Hepatocyte (in vitro differentiated cells): Measurements from ENCODE around the gene PNLIP. TPM values are rescaled to one million over a fixed set of nuclear protein-coding genes. Genes with fewer than 3 reads are reported as not detected.

Experiments
- DNase-seq: peaks from one replicate; pipeline ENCODE4 v3.0.0-alpha.2; 2016; ENCODE audit warnings: low spot score
- H2AFZ ChIP-seq: fragments of 200-600 bp; sonication (generic); 2 replicates; pipeline ENCODE4 v1.6.0; 2016; ENCODE audit warnings: antibody characterized with exemption, mild to moderate bottlenecking
- H3K27ac ChIP-seq: fragments of 200-600 bp; sonication (generic); 2 replicates; pipeline ENCODE4 v1.5.1; 2016; ENCODE audit warnings: mild to moderate bottlenecking
- H3K27me3 ChIP-seq: fragments of 200-600 bp; sonication (generic); 2 replicates; pipeline ENCODE4 v1.6.1; 2016
- H3K36me3 ChIP-seq: fragments of 200-600 bp; sonication (generic); replicated peaks from 2 replicates; pipeline ENCODE4 v1.5.1; 2016; ENCODE audit warnings: low read depth; ENCODE audit not compliant: insufficient read depth
- H3K4me1 ChIP-seq: fragments of 200-600 bp; sonication (generic); 2 replicates; pipeline ENCODE4 v1.5.1; 2016; ENCODE audit warnings: mild to moderate bottlenecking, moderate library complexity; ENCODE audit not compliant: insufficient read depth
- H3K4me2 ChIP-seq: fragments of 200-600 bp; sonication (generic); 2 replicates; pipeline ENCODE4 v1.6.0; 2016
- H3K4me3 ChIP-seq: fragments of 200-600 bp; sonication (generic); 2 replicates; pipeline ENCODE4 v1.5.1; 2016; ENCODE audit warnings: mild to moderate bottlenecking
- H3K79me2 ChIP-seq: fragments of 200-600 bp; sonication (generic); 2 replicates; pipeline ENCODE4 v1.6.0; 2017; ENCODE audit warnings: mild to moderate bottlenecking
- H3K9me2 ChIP-seq: fragments of 200-600 bp; sonication (generic); replicated peaks from 2 replicates; pipeline ENCODE4 v1.6.0; 2017; ENCODE audit warnings: mild to moderate bottlenecking; ENCODE audit not compliant: insufficient read depth
- H3K9me3 ChIP-seq: fragments of 200-600 bp; sonication (generic); 2 replicates; pipeline ENCODE4 v1.5.1; 2016; ENCODE audit warnings: low read depth, mild to moderate bottlenecking
- H4K20me1 ChIP-seq: fragments of 200-600 bp; sonication (generic); 2 replicates; pipeline ENCODE4 v1.6.0; 2016; ENCODE audit warnings: mild to moderate bottlenecking; ENCODE audit not compliant: insufficient read depth, poor library complexity, severe bottlenecking
- EZH2 ChIP-seq: fragments of 200-600 bp; sonication (generic); IDR thresholded peaks from 2 replicates; pipeline ENCODE4 v1.6.1; 2016; ENCODE audit warnings: antibody characterized with exemption, mild to moderate bottlenecking, borderline replicate concordance
- EZH2phosphoT487 ChIP-seq: fragments of 200-600 bp; sonication (generic); IDR thresholded peaks from one replicate; pipeline ENCODE4 v1.6.1; 2018; ENCODE audit warnings: antibody characterized with exemption, mild to moderate bottlenecking, low read depth, moderate library complexity; ENCODE audit not compliant: unreplicated experiment, severe bottlenecking
- WGBS: methylation state at CpG from one replicate; pipeline ENCODE4 v1.1.6; 2016; ENCODE audit warnings: low lambda C conversion rate; ENCODE audit errors: missing lambda C conversion rate; 5-methylcytosine and 5-hydroxymethylcytosine counted together
- polyA plus RNA-seq: library from polyadenylated mRNA; unstranded; fragments of >200 nt; fragmentation: Nextera tagmentation; extraction: Ambion mirVana; gene quantifications from 2 replicates; pipeline ENCODE4 v1.2.1, GENCODE V29; 2016
- total RNA-seq: library from RNA; depleted of rRNA; stranded (reverse); fragments of >200 nt; gene quantifications from 2 replicates; pipeline ENCODE4 v1.2.3, GENCODE V29; 2014
- TF ChIP-seq, protein P1 (sequence below): fragments of 200-600 bp; sonication (generic); IDR thresholded peaks from 2 replicates; pipeline ENCODE4 v1.5.1; 2016; ENCODE audit warnings: antibody characterized with exemption, mild to moderate bottlenecking; ENCODE audit not compliant: poor library complexity

The PNLIP gene
- total and polyA plus RNA-seq, 2 experiments from 2014 or later, result 0.13 TPM; not detected in 1

DNA sequence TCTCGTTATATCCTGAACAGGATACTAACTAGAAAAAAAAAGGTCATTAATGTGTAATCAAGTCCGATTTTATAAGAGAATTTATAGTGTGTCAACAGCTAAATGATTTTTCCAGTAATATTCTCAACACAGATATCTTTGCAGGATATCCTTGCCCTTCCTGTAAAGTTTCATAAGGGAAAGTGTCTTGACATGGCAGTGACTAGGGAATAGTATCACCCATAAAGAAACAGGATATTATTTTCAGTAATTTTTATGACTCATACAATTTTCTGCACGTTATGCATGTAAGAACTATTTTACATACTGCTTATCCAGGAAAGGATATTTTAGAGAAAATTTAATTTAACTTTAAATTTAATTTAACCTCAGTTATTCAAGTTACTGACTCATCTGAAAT lies 19.5 kb upstream of the PNLIP start:
- H3K4me1 ChIP-seq, result no peaks in the 10 kb centered on the region
- no peak overlapping the region for H3K27ac ChIP-seq
- no peak overlapping the region for H3K4me2 ChIP-seq
- H3K27me3 ChIP-seq, result peaks cover 6% of the 10 kb centered on the region
- H3K9me2 ChIP-seq, result no peaks in the 10 kb centered on the region
- no peak for DNase-seq
- H3K4me3 ChIP-seq, result no peak overlapping the region
- WGBS, result 78% methylated on average over 3 of the region's 3 CpGs
- TF ChIP-seq EZH2phosphoT487, result no peak
- no peak for TF ChIP-seq EZH2
- TF ChIP-seq, protein P1, sequence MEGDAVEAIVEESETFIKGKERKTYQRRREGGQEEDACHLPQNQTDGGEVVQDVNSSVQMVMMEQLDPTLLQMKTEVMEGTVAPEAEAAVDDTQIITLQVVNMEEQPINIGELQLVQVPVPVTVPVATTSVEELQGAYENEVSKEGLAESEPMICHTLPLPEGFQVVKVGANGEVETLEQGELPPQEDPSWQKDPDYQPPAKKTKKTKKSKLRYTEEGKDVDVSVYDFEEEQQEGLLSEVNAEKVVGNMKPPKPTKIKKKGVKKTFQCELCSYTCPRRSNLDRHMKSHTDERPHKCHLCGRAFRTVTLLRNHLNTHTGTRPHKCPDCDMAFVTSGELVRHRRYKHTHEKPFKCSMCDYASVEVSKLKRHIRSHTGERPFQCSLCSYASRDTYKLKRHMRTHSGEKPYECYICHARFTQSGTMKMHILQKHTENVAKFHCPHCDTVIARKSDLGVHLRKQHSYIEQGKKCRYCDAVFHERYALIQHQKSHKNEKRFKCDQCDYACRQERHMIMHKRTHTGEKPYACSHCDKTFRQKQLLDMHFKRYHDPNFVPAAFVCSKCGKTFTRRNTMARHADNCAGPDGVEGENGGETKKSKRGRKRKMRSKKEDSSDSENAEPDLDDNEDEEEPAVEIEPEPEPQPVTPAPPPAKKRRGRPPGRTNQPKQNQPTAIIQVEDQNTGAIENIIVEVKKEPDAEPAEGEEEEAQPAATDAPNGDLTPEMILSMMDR, result no peak
- H4K20me1 ChIP-seq, result no peaks in the 10 kb centered on the region
- H3K9me3 ChIP-seq, result no peaks in the 10 kb centered on the region
- H3K36me3 ChIP-seq, result no peaks in the 10 kb centered on the region
- no peaks in the 10 kb centered on the region for H3K79me2 ChIP-seq
- H2AFZ ChIP-seq, result no peak overlapping the region

DNA sequence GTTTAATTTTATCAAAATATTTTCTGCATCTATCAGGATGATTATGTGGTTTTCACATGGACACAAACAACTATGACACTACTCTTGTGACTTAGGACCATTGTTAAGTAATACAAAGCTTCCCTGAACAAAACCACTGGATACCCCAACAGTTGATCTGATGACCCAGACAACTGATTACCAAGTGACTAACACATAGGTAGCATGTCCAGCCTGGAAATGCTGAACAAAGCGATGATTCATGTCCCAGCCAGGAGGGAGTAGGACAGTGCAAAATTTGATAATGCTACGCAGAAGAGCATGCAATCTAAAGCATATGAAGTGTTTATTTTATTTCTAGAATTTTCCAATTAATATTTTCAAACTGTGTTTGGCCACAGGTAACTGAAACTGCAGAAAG lies 8.9 kb upstream of the PNLIP start:
- WGBS, result 89% methylated on average over 2 of the region's 2 CpGs

DNA sequence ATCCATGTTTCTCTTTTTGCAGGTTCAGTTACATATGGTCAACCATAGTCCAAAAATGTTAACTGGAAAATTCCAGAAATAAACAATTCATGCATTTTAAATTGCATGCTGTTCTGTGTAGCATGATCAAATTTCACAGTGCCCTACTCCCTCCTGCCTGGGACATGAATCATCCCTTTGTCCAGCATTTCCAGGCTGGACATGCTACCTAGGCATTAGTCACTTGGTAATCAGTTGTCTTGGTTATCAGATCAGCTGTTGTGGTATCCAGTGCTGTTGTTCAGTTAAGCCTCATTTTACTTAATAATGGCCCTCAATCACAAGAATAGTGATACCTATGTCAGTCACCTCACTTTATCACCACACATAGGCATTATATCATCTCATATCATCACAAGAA lies 7.3 kb upstream of the PNLIP start:
- Histone ChIP-seq H2AFZ (no peak overlapping the region), H3K4me2 (no peak overlapping the region), H3K4me3 (no peak overlapping the region), H3K79me2 (no peaks in the 10 kb centered on the region), H4K20me1 (no peaks in the 10 kb centered on the region), H3K27ac (no peak overlapping the region), H3K36me3 (no peaks in the 10 kb centered on the region), H3K4me1 (no peaks in the 10 kb centered on the region), H3K9me2 (no peaks in the 10 kb centered on the region), H3K9me3 (no peaks in the 10 kb centered on the region), H3K27me3 (no peaks in the 10 kb centered on the region)
- DNase-seq, result no peak
- TF ChIP-seq EZH2phosphoT487 (no peak), EZH2 (no peak)
- TF ChIP-seq, protein P1, result no peak

More for the DNA sequence above, 8.9 kb upstream of the PNLIP start:
- TF ChIP-seq, protein P1, result no peak
- no peak for TF ChIP-seq EZH2
- no peak for TF ChIP-seq EZH2phosphoT487
- no peaks in the 10 kb centered on the region for H3K79me2 ChIP-seq
- H3K36me3 ChIP-seq, result no peaks in the 10 kb centered on the region
- H3K4me1 ChIP-seq, result no peaks in the 10 kb centered on the region
- H3K4me2 ChIP-seq, result no peak overlapping the region
- no peak overlapping the region for H3K27ac ChIP-seq
- H3K4me3 ChIP-seq, result no peak overlapping the region
- no peak overlapping the region for H2AFZ ChIP-seq
- DNase-seq, result no peak
- no peaks in the 10 kb centered on the region for H3K9me2 ChIP-seq
- H3K27me3 ChIP-seq, result no peaks in the 10 kb centered on the region
- H3K9me3 ChIP-seq, result no peaks in the 10 kb centered on the region
- no peaks in the 10 kb centered on the region for H4K20me1 ChIP-seq

DNA sequence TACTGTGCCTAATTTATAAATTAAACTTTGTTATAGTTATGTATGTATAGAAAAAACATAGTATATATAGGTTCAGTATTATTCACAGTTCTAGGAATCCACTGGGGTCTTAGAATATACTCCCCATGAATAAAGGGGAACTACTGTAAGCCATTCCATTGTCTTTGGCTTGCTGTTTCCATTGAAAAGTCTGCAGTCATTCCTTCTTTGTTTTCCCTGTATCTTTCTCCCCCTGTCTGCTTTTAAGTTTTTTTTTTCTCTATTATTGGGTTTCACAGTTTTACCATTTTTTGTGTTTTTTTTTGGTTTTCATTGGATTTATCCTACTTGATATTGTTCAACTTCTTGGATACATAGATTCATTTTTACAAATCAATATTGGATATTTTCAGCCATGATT lies 6.7 kb upstream of the PNLIP start:
- no peaks in the 10 kb centered on the region for H3K9me2 ChIP-seq
- H3K27ac ChIP-seq, result no peak overlapping the region
- H2AFZ ChIP-seq, result no peak overlapping the region
- H4K20me1 ChIP-seq, result no peaks in the 10 kb centered on the region
- no peak overlapping the region for H3K4me3 ChIP-seq
- no peaks in the 10 kb centered on the region for H3K4me1 ChIP-seq
- H3K27me3 ChIP-seq, result no peaks in the 10 kb centered on the region
- no peak for TF ChIP-seq EZH2
- H3K9me3 ChIP-seq, result no peaks in the 10 kb centered on the region
- no peaks in the 10 kb centered on the region for H3K79me2 ChIP-seq
- H3K4me2 ChIP-seq, result no peak overlapping the region
- H3K36me3 ChIP-seq, result no peaks in the 10 kb centered on the region
- no peak for DNase-seq
